Activated naive CD8-positive, alpha-beta T cell treated with anti-CD3 and anti-CD28 coated beads, Interleukin-2, amount 10 ng/mL, durations not matched to agents 7 days and 5 days (primary cell): ENCODE measurements around the gene IFIH1. TPM values are rescaled to one million over a fixed set of nuclear protein-coding genes. Genes with fewer than 3 reads are reported as not detected.

Source experiments
- ATAC-seq: fragments of 150-1000 bp; cut with Tn5 transposase; one replicate; pipeline ENCODE4 v1.10.0; 2021; ENCODE audit warnings: low read depth, moderate library complexity
- POLR2A ChIA-PET: fragments of 350-600 bp; sonication (Branson Sonifier 250); formaldehyde crosslinking; loops from one replicate; lab custom pipeline; 2021; ENCODE audit warnings: antibody characterized with exemption; lab: Charles Lee
- DNase-seq: peaks from one replicate; pipeline ENCODE4 v3.0.0; 2021
- H3K27ac Mint-ChIP-seq: one replicate; pipeline ENCODE4 v1.8.0; 2022; ENCODE audit warnings: mild to moderate bottlenecking, mixed read lengths
- H3K27me3 Mint-ChIP-seq: one replicate; pipeline ENCODE4 v1.8.0; 2022; ENCODE audit warnings: mild to moderate bottlenecking, moderate library complexity, mixed read lengths
- H3K36me3 Mint-ChIP-seq: one replicate; pipeline ENCODE4 v1.8.0; 2021; ENCODE audit warnings: mild to moderate bottlenecking, mixed read lengths
- H3K4me1 Mint-ChIP-seq: one replicate; pipeline ENCODE4 v1.8.0; 2021; ENCODE audit warnings: mixed read lengths
- H3K4me3 Mint-ChIP-seq: one replicate; pipeline ENCODE4 v1.8.0; 2022; ENCODE audit warnings: mild to moderate bottlenecking, moderate library complexity, mixed read lengths
- H3K9me3 Mint-ChIP-seq: one replicate; pipeline ENCODE4 v1.8.0; 2021; ENCODE audit warnings: mixed read lengths
- total RNA-seq, 2 experiments: library from RNA; stranded (reverse); gene quantifications; one replicate each; pipeline ENCODE4 v1.2.3, GENCODE V29; 2021

IFIH1 gene
- total RNA-seq, 2 experiments from 2014 or later: 45.9 to 50.4 TPM

GRCh38 chr2:162300266-162300665, 18.2 kb downstream of the IFIH1 start:
- Mint-ChIP-seq H3K4me3 (no peak overlapping the region), H3K27ac (no peak overlapping the region), H3K4me1 (peaks cover 9% of the 10 kb centered on the region), H3K36me3 (peaks cover 4% of the 10 kb centered on the region), H3K27me3 (no peaks in the 10 kb centered on the region), H3K9me3 (no peaks in the 10 kb centered on the region)
- POLR2A ChIA-PET: no interaction called here
- DNase-seq (no peak), ATAC-seq (no peak)

- Mint-ChIP-seq H3K4me3 (no peak overlapping the region), H3K27ac (no peak overlapping the region), H3K36me3 (peaks cover 4% of the 10 kb centered on the region), H3K9me3 (no peaks in the 10 kb centered on the region), H3K27me3 (no peaks in the 10 kb centered on the region), H3K4me1 (peaks cover 11% of the 10 kb centered on the region)
- ATAC-seq: no peak
- POLR2A ChIA-PET: interaction anchor here (1.1 to 1.5 kb wide), 2 partner anchors 12 to 79 kb away, joined by 3 to 4 read pairs; no protein-coding TSS in a partner anchor
- no peak for DNase-seq
These were observed 19.7 kb downstream of the IFIH1 start for GRCh38 chr2:162298669-162299335.

- ATAC-seq: no peak
- no peaks in the 10 kb centered on the region for H3K9me3 Mint-ChIP-seq
- H3K27me3 Mint-ChIP-seq: no peaks in the 10 kb centered on the region
- no peak for DNase-seq
- peaks cover 3% of the 10 kb centered on the region for H3K36me3 Mint-ChIP-seq
- no peak overlapping the region for H3K4me3 Mint-ChIP-seq
- peaks cover 11% of the 10 kb centered on the region for H3K4me1 Mint-ChIP-seq
- POLR2A ChIA-PET: interaction anchor here (0.9 to 1.5 kb wide), 3 partner anchors 13 to 78 kb away, joined by 3 to 4 read pairs (median 3); partner anchors contain the start of gene IFIH1
- H3K27ac Mint-ChIP-seq: no peak overlapping the region
These were observed 20.4 kb downstream of the IFIH1 start for GRCh38 chr2:162297925-162298552.

DNA sequence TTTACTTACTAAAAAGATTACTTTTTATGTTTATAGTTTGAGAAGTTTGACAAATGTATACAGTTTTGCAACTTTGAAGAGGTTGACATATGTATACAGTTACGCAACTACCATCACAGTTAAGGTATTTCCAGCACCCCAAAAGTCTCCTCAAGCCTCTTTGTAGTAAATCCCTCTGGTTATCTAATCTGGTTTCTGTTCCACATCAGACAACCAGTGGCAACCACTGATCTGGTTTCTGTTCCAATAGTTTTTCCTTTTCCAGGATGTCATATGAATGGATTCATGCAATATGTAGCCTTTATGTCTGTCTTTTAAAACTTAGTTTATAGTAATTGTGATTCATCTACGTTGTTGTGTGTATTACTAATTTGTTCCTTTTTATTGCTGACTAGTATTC, 23.5 kb downstream of the IFIH1 start:
- H3K4me3 Mint-ChIP-seq: no peak overlapping the region
- no peaks in the 10 kb centered on the region for H3K27me3 Mint-ChIP-seq
- no peak overlapping the region for H3K27ac Mint-ChIP-seq
- no peak for ATAC-seq
- peaks cover 6% of the 10 kb centered on the region for H3K36me3 Mint-ChIP-seq
- POLR2A ChIA-PET: no interaction called here
- DNase-seq: no peak
- H3K9me3 Mint-ChIP-seq: no peaks in the 10 kb centered on the region
- H3K4me1 Mint-ChIP-seq: peaks cover 11% of the 10 kb centered on the region

DNA sequence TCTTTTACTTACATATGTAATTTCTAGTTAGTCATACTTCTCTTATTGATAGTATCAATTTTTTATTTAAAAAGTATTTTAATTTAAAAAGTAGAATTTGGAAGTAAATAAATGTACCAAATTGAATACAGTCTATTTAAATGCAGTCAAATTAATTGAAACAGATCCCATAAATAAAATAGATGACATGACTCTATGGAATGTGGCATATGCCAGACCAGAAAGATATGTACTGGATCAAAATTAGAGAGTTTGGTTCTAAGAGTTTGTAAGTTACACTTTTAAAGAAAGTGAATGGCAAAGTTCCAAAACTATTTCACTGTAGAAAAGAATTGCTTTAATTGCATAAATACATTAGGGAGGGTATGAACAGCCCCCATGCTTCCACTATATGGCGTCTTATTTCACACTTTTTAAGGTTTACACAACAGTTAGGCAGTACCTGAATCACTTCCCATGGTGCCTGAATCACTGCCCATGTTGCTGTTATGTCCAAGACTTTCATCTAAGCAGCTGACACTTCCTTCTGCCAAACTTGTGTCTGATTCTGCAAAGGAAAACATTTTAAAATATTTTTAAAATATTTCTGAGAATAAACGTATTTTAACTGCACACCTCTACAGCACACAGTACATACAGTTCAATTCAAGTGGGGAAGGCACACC, 25.2 kb downstream of the IFIH1 start:
- no peak for ATAC-seq
- no peaks in the 10 kb centered on the region for H3K9me3 Mint-ChIP-seq
- no peaks in the 10 kb centered on the region for H3K27me3 Mint-ChIP-seq
- POLR2A ChIA-PET: no interaction called here
- no peak for DNase-seq
- H3K36me3 Mint-ChIP-seq: peaks cover 7% of the 10 kb centered on the region
- peaks cover 11% of the 10 kb centered on the region for H3K4me1 Mint-ChIP-seq
- no peak overlapping the region for H3K27ac Mint-ChIP-seq
- no peak overlapping the region for H3K4me3 Mint-ChIP-seq

DNA sequence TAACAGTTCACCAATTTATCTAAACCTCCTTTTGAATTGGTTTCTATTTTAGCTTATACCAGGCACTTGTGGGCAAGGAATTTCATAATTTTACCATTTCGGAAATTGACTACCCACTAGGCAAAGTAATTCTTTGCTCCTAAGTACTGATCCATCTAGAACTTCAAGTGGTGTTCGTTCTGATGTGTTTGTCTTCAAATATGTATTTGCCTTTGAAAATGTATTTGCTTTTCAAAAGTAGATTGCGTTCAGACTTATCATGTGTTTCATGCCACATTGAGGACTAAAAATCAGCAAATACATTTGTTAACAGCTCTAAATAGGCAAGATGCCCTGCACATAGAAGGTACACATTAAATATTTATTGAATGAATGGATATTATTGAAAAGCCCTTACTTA, 26.7 kb downstream of the IFIH1 start:
- DNase-seq (no peak), ATAC-seq (no peak)
- POLR2A ChIA-PET: no interaction called here
- H3K4me3 Mint-ChIP-seq: no peak overlapping the region
- H3K36me3 Mint-ChIP-seq: peaks cover 9% of the 10 kb centered on the region
- no peaks in the 10 kb centered on the region for H3K27me3 Mint-ChIP-seq
- H3K27ac Mint-ChIP-seq: no peak overlapping the region
- H3K4me1 Mint-ChIP-seq: peaks cover 9% of the 10 kb centered on the region
- no peaks in the 10 kb centered on the region for H3K9me3 Mint-ChIP-seq

GRCh38 chr2:162282765-162283425, 35.6 kb downstream of the IFIH1 start:
- Mint-ChIP-seq H3K4me3 (no peak overlapping the region), H3K36me3 (peaks cover 27% of the 10 kb centered on the region), H3K9me3 (no peaks in the 10 kb centered on the region), H3K27ac (peak overlapping the region; percentile 35), H3K4me1 (no peaks in the 10 kb centered on the region), H3K27me3 (no peaks in the 10 kb centered on the region)
- POLR2A ChIA-PET: no interaction called here
- ATAC-seq (no peak), DNase-seq (no peak)

DNA sequence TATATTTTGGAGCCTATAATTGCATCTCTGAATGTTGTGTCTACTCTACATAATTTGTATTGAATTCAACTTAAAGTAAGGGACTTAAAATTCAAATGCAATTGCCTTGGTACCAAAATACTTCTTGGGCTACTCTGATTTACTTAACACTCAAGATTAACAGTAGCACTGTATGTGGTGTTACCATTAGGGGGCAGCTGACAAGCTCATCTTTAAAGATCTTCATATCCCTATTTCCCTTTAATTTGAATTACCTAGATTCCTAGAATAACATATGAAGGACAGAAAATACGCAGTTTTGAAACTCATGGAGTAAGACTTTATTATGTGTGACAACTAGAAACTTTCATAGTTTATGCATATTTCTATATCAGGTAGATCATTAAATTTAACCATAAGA, 37.8 kb downstream of the IFIH1 start:
- no peak for ATAC-seq
- Mint-ChIP-seq H3K4me3 (no peak overlapping the region), H3K9me3 (no peaks in the 10 kb centered on the region), H3K4me1 (no peaks in the 10 kb centered on the region), H3K36me3 (peaks cover 35% of the 10 kb centered on the region), H3K27me3 (no peaks in the 10 kb centered on the region), H3K27ac (no peak overlapping the region)
- no peak for DNase-seq
- POLR2A ChIA-PET: no interaction called here

GRCh38 chr2:162277381-162277780, 41.1 kb downstream of the IFIH1 start:
- Mint-ChIP-seq H3K4me1 (no peaks in the 10 kb centered on the region), H3K9me3 (no peaks in the 10 kb centered on the region), H3K4me3 (no peak overlapping the region), H3K27me3 (no peaks in the 10 kb centered on the region), H3K36me3 (peaks cover 40% of the 10 kb centered on the region), H3K27ac (no peak overlapping the region)
- ATAC-seq (no peak), DNase-seq (no peak)
- POLR2A ChIA-PET: no interaction called here

- H3K4me1 Mint-ChIP-seq: no peaks in the 10 kb centered on the region
- no peaks in the 10 kb centered on the region for H3K9me3 Mint-ChIP-seq
- POLR2A ChIA-PET: no interaction called here
- H3K4me3 Mint-ChIP-seq: no peak overlapping the region
- H3K36me3 Mint-ChIP-seq: peaks cover 59% of the 10 kb centered on the region
- H3K27me3 Mint-ChIP-seq: no peaks in the 10 kb centered on the region
- no peak for ATAC-seq
- DNase-seq: no peak
- no peak overlapping the region for H3K27ac Mint-ChIP-seq
These were observed 50.5 kb downstream of the IFIH1 start for GRCh38 chr2:162267996-162268395.

DNA sequence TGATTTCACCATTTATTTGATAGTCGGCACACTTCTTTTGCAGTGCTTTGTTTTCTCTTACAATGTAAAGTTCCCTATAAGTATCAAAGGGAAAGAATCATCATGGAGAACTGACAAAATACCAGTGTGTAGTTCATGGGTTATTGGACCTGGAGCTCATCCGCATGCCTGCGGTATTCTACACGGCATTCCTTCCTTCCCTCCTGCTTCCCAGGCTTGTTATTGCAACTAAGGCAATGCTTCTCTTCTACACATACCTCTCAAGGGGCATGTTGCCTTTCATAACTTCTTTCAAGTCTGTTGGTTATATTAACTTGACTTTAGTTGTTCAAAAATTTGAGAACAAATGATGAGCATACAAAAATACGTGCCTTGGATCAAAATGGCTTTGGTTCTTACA, 51.0 kb downstream of the IFIH1 start:
- Mint-ChIP-seq H3K4me3 (no peak overlapping the region), H3K4me1 (no peaks in the 10 kb centered on the region), H3K27ac (no peak overlapping the region), H3K27me3 (no peaks in the 10 kb centered on the region), H3K36me3 (peaks cover 58% of the 10 kb centered on the region), H3K9me3 (no peaks in the 10 kb centered on the region)
- ATAC-seq (no peak), DNase-seq (no peak)
- POLR2A ChIA-PET: no interaction called here

GRCh38 chr2:162266460-162266760, 52.1 kb downstream of the IFIH1 start:
- DNase-seq (no peak), ATAC-seq (no peak)
- H3K9me3 Mint-ChIP-seq: no peaks in the 10 kb centered on the region
- H3K4me1 Mint-ChIP-seq: peaks cover 7% of the 10 kb centered on the region
- H3K27me3 Mint-ChIP-seq: no peaks in the 10 kb centered on the region
- H3K36me3 Mint-ChIP-seq: peaks cover 49% of the 10 kb centered on the region
- POLR2A ChIA-PET: no interaction called here
- no peak overlapping the region for H3K4me3 Mint-ChIP-seq
- H3K27ac Mint-ChIP-seq: no peak overlapping the region

DNA sequence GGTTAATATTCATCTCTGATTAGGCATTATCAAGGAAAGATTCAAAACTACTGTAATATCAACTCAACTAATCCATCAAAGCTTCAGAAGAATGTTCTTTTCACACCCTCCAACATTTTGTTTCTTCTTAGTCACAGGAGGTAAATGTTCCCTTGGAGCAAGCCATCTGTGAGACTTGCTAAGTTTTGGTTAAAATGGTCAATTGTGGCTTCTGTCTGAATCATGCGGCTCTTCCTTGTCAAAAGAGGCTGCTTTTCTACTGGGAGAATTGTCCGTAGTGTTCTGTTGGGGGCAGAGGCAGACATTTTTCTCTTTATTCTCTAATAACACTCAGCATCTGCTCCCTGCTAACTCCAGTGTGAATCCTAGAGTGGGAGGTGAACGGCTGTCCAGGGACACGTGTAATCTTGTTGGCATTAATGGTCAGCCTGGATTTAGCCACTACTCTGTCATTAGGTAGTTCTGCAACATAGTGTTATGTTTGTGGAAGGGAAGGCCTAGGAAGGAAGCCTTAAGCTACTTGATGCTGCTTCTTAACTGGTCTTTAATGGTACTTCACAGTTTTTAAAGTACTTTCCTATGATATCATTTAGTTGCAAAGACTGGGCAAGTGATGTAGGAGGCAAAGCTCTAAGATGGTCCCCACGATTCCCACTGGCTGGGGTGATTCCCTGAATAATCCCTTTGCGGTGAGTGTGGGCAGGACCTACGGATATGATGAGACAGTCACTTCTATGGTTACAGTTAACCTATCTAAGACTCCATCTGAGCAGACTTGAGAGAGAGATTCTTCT, 52.6 kb downstream of the IFIH1 start:
- Mint-ChIP-seq H3K27ac (no peak overlapping the region), H3K36me3 (peaks cover 45% of the 10 kb centered on the region), H3K27me3 (no peaks in the 10 kb centered on the region), H3K4me1 (peaks cover 12% of the 10 kb centered on the region), H3K9me3 (no peaks in the 10 kb centered on the region), H3K4me3 (no peak overlapping the region)
- ATAC-seq (no peak), DNase-seq (no peak)
- POLR2A ChIA-PET: no interaction called here
